ENCODE measurements around the gene LIMS2. TPM values are rescaled to one million over a fixed set of nuclear protein-coding genes. Genes with fewer than 3 reads are reported as not detected.

Gene LIMS2
- total RNA-seq, 4 donors from 2014 or later, result 99.2 to 342 (median 175) TPM

DNA sequence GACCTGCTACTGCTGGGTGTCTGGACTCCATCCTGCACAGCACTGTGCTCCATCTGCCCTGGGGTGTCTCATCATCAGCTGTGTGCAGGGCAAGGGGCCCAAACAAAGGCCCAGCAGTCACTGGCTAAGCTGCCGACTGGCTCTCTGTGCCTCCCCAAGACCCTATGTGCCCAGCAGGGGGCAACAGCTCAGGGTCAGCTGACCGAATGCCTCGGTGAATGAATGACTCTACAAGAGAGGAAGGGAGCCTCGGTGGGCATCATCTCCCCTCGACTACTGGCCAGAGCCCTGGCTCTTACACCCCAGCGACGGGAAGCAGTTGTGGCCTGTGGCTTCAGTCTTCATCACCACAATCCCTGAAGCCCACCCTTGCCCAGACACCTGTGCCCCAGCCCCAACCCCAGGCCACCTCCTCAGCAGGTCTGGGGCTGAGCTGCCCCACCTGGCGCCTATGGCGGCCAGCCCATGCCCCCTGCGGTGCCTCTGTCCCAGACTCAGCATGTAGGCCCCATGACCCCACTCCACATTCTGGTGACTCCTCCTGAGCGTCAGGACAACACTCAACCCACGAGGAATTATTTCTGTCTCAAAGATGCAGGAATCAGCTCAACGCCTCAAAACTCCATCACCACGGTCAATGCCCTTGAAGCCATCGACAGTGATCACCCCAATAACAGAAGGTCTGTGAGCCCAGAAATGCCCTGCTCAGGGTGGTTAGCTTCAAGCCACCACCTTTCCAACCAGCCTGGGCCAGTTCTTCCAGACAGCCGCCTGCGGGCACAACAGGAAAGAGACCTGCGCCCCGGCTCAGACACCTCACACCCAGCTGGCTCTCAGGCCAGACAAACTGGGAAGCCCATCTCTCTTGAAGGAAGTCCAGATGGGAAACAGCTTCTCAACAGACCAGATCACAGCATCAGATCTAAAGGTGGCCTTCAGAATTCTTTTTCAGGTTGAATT is 31.0 kb downstream of the LIMS2 start:
- peaks cover 18 to 80% (median 57%) of the 10 kb centered on the region in 4 donors for H3K36me3 ChIP-seq

GRCh38 chr2:127643439-127644065 is 31.8 kb downstream of the LIMS2 start:
- Histone ChIP-seq H3K9me3 (no peaks in the 10 kb centered on the region), H3K36me3 (peaks cover 22 to 86% (median 63%) of the 10 kb centered on the region in 4 donors), H3K27ac (replicated peaks in 1 of 4) (peak overlapping the region; percentile 58 to 84 (median 80)), H3K4me1 (peaks cover 90 to 100% (median 99%) of the 10 kb centered on the region in 4 donors), H3K4me3 (no peak overlapping the region), H3K27me3 (no peaks in the 10 kb centered on the region)
- intact Hi-C loops (cut with DNase I), result no loop called here
- 79% methylated on average over 11 of the region's 15 CpGs for WGBS
- no peak for DNase-seq (ENCODE audit: extremely low spot score)
- no peak for TF ChIP-seq POLR2AphosphoS5 (IDR thresholded peaks at IDR 0.05)
- TF ChIP-seq POLR2A (IDR thresholded peaks at IDR 0.05; ENCODE audit: low read depth), result no peak
- TF ChIP-seq EP300 (IDR thresholded peaks at IDR 0.05), result no peak
- TF ChIP-seq CTCF (IDR thresholded peaks at IDR 0.05), result no peak

More for the DNA sequence above, 31.0 kb downstream of the LIMS2 start:
- Histone ChIP-seq H3K27ac (replicated peaks in 1 of 4) (peak overlapping the region; percentile 58 to 84 (median 80)), H3K9me3 (no peaks in the 10 kb centered on the region), H3K4me3 (no peak overlapping the region), H3K27me3 (no peaks in the 10 kb centered on the region), H3K4me1 (peaks cover 90 to 99% (median 98%) of the 10 kb centered on the region in 4 donors)
- TF ChIP-seq EP300 (IDR thresholded peaks at IDR 0.05), result no peak
- TF ChIP-seq POLR2A (IDR thresholded peaks at IDR 0.05; ENCODE audit: low read depth), result no peak
- no peak for TF ChIP-seq POLR2AphosphoS5 (IDR thresholded peaks at IDR 0.05)
- peak in 1 of 3 experiments; percentile 28 for TF ChIP-seq CTCF (IDR thresholded peaks at IDR 0.05)
- WGBS, result 77% methylated on average over 12 of the region's 19 CpGs
- intact Hi-C loops (cut with DNase I), result loop anchor here (5.0 kb wide), 1 partner anchor 38 kb away; no protein-coding TSS in a partner anchor
- no peak for DNase-seq (ENCODE audit: extremely low spot score)

GRCh38 chr2:127642706-127643438 is 32.5 kb downstream of the LIMS2 start:
- Histone ChIP-seq H3K4me3 (no peak overlapping the region), H3K27ac (replicated peaks in 1 of 4) (peak overlapping the region; percentile 58 to 84 (median 80)), H3K27me3 (no peaks in the 10 kb centered on the region), H3K36me3 (peaks cover 23 to 89% (median 62%) of the 10 kb centered on the region in 4 donors), H3K4me1 (peaks cover 90 to 100% (median 99%) of the 10 kb centered on the region in 4 donors), H3K9me3 (no peaks in the 10 kb centered on the region)
- 40% methylated on average over 5 of the region's 17 CpGs for WGBS
- intact Hi-C loops (cut with DNase I), result no loop called here
- TF ChIP-seq EP300 (IDR thresholded peaks at IDR 0.05) (no peak), POLR2A (IDR thresholded peaks at IDR 0.05; ENCODE audit: low read depth) (no peak), POLR2AphosphoS5 (IDR thresholded peaks at IDR 0.05) (no peak), CTCF (IDR thresholded peaks at IDR 0.05) (no peak)
- no peak for DNase-seq (ENCODE audit: extremely low spot score)

DNA sequence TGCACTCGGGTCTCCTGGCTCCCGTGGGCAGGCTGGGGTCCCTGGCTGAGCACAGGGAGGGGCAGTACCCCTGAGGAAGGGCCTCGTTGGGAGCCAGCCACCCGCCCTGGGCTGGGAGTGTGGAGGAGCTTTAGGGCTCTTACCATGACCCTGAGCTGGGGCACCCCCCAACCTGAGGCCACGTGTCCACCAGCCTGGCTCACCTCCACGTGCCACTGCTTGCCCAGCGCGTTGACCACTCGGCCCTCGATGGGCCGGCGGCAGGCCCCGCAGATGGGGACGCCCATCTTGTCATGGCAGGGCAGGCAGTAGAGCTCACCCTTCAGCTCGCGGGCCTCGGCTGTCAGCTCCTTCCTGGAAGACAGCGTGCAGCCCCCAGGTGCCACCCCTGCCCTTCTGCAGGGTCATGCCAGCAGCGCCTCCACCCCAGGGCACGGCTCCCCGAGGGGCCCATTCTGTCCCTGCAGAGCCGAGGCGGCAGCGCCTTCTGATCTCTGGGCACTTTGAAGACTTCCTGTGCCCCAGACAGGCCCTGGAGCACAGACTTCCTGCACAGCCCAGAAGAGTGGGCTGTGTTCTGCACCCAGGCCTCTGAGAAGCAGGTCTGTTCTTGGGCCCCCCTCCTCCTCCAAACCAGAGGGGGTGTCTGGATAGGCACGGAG is 33.4 kb downstream of the LIMS2 start:
- intact Hi-C loops (cut with DNase I), result no loop called here
- Histone ChIP-seq H3K27me3 (no peaks in the 10 kb centered on the region), H3K9me3 (no peaks in the 10 kb centered on the region), H3K27ac (replicated peaks in 1 of 4) (peak overlapping the region; percentile 58 to 84 (median 80)), H3K4me1 (peaks cover 90 to 100% (median 99%) of the 10 kb centered on the region in 4 donors), H3K36me3 (peaks cover 23 to 87% (median 60%) of the 10 kb centered on the region in 4 donors), H3K4me3 (no peak overlapping the region)
- WGBS, result 53% methylated on average over 16 of the region's 25 CpGs
- DNase-seq (ENCODE audit: extremely low spot score), result no peak
- TF ChIP-seq CTCF (IDR thresholded peaks at IDR 0.05) (no peak), POLR2AphosphoS5 (IDR thresholded peaks at IDR 0.05) (no peak), POLR2A (IDR thresholded peaks at IDR 0.05; ENCODE audit: low read depth) (no peak), EP300 (IDR thresholded peaks at IDR 0.05) (no peak)
